A172 (cell line): ENCODE data around the gene MCF2L. TPM values are rescaled to one million over a fixed set of nuclear protein-coding genes. Genes with fewer than 3 reads are reported as not detected.
"Not testable (repeated sequence)": the region's sequence is repeated elsewhere in the genome, so short reads cannot be mapped to it uniquely, and the experiment has no call there.

Experiments
- DNase-seq: peaks from one replicate; pipeline ENCODE4 v3.0.0-alpha.2; 2015; ENCODE audit warnings: low spot score
- total RNA-seq: library from RNA; depleted of rRNA; stranded (reverse); fragments of >200 nt; shearing (Covaris generic); gene quantifications from 2 replicates; pipeline ENCODE4 v1.2.3, GENCODE V29; 2014; rRNA removed

Gene MCF2L, protein sequence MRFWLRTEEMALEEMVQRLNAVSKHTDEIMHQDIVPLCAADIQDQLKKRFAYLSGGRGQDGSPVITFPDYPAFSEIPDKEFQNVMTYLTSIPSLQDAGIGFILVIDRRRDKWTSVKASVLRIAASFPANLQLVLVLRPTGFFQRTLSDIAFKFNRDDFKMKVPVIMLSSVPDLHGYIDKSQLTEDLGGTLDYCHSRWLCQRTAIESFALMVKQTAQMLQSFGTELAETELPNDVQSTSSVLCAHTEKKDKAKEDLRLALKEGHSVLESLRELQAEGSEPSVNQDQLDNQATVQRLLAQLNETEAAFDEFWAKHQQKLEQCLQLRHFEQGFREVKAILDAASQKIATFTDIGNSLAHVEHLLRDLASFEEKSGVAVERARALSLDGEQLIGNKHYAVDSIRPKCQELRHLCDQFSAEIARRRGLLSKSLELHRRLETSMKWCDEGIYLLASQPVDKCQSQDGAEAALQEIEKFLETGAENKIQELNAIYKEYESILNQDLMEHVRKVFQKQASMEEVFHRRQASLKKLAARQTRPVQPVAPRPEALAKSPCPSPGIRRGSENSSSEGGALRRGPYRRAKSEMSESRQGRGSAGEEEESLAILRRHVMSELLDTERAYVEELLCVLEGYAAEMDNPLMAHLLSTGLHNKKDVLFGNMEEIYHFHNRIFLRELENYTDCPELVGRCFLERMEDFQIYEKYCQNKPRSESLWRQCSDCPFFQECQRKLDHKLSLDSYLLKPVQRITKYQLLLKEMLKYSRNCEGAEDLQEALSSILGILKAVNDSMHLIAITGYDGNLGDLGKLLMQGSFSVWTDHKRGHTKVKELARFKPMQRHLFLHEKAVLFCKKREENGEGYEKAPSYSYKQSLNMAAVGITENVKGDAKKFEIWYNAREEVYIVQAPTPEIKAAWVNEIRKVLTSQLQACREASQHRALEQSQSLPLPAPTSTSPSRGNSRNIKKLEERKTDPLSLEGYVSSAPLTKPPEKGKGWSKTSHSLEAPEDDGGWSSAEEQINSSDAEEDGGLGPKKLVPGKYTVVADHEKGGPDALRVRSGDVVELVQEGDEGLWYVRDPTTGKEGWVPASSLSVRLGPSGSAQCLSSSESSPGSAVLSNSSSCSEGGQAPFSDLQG
- 12.4 and 14.1 TPM in 2 replicates for total RNA-seq

DNA sequence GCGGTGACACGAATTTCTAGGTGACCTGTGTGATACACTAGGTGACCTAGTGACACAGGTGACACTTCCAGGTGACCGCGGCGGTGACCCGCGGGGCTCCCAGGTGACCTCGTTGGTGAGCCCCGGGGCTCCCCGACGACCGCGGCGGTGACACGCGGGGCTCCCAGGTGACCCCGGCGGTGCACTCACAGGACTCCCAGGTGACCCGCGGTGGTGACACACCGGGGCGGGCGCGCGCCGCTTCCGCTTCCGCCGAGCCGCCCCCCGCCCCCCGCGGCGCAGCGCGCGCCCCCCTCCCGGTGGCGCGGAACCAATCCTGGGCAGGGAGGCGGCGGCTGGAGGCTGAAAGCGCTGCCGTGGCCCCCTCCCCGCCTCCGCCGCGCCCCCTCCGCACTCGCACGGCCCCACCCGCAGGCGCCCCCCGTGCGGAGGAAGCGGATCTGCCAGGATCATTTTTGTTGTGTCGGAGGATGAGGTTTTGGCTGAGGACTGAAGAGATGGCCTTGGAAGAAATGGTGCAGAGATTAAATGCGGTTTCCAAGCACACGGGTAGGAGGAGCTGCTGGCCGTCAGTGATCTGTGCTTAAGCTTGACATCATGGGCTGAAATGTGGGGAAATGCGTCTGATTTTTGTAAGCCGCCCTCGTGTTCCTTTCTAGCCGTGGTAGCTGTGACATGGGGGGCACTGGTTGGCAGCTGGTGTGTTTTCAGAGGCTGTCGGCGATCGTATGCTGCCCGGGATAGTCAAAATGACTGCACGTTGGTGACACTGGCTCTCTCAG, at the start of gene MCF2L:
TSS of gene MCF2L (plus strand) at position 305 of the 782 bp plus-strand sequence. CDS start at position 471, 166 bp downstream.
- DNase-seq = peak; percentile 42

DNA sequence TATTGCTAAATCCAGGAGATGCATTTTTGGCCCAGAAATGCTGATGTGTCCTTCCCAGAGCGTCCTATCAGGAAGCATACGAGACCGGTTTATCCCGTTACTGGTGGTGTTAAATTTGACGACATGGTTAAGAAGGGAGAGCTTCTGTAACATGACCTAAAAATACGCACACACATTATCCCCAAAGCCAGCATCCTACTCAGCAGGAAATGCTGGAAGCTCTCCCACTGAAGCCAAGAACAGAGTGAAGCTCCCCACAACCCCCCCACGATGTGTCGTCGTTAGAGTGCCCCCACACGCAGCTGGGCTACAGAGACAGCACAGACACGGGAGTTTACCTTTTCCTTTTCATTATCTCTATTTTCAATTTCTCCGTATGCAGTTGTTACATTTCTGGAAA, 45.1 kb upstream of the MCF2L start:
- no peak for DNase-seq

DNA sequence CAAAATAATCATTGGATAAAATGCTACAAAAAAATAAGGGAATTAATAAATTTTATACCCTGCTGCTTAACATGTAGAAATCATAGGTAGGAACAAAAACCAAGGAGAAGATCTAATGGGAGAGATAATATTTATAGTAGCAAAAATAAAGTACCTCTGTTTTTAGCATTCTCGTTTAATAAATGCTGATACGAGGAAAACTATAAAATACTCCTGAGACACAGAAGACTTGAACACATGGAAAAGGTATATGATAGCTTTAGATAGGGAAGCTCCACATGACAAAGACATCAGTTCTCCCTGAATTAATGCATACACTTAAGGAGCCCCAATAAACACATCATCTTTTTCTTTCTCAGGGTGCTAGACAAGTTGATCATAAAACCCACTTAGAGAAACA, 44.6 kb upstream of the MCF2L start:
- DNase-seq = no peak

DNA sequence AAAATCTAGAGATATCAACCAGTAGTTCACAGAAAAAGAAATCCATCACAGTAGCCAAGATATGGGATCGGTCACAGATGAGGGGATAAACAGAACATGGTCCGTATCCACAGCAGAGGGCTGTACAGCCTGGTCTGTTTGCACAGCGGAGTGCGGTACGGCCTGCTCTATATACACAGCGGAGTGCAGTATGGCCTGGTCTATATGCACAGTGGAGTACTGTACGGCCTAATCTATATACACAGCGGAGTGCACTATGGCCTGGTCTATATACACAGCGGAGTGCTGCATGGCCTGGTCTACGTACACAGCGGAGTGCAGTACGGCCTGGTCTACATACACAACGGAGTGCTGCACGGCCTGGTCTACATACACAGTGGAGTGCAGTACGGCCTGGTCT, 43.0 kb upstream of the MCF2L start:
- DNase-seq = no peak

DNA sequence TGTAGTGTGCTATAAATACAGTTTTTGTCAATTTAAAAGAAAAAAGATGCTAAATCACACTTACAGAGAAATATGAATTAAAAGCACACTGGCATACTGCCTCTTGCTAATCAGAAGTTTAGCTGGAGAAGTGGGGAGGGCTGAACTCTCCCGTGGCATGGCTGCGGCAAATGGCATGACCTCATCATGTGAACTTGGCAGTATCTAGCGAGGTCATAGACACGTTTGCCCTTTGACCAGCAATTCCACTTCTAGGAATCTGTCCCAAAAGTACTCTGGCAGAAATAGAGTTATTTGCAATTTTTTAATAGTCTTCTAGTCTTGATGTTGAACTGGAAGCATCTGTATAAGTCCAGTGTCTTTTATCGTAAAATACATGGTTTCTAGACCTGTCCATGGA, 42.0 kb upstream of the MCF2L start:
- DNase-seq = no peak

DNA sequence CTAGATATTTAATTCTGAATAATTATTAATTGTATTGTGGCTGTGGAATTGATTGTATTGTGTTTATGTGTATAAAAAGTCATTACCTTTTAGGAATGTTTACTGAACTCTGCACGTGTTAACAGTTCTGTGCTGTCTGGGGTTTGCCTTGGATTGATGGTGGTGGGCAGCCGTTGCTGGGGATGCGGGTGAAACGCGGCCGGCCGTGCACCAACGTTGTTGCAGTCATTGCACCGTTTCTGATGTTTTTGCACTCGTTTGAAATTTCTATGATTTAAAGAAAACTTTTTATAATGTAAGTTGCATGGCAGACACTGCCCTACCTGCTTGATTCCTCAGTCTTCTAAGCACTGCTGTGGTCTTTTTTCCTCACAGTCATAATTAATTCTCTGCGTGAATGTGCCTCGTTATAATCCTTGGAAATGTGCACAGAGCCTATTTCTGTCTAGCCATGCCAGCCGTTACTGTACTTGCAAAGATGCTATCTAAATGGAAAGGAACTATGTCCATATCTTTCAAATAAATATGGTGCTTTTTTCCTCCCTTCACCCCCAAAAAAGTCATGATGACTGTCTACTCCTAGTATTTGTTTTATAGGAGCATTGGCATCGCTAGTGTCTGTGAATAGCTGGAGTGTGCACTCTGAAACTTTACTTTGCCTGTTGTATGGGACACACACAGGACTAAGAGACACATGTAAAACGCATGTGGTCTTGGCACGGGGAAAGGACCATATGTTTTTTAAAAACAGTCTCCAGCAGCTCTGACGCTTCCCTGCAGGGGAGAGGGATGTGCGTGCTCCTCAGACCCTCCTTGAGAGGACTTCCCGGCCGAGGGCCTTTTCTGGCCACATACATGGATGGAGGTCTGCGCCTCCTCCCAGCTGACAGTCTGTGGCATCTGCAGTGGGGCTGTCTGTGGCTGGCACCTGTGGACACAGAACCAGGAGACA, 40.7 kb upstream of the MCF2L start:
- no peak for DNase-seq

DNA sequence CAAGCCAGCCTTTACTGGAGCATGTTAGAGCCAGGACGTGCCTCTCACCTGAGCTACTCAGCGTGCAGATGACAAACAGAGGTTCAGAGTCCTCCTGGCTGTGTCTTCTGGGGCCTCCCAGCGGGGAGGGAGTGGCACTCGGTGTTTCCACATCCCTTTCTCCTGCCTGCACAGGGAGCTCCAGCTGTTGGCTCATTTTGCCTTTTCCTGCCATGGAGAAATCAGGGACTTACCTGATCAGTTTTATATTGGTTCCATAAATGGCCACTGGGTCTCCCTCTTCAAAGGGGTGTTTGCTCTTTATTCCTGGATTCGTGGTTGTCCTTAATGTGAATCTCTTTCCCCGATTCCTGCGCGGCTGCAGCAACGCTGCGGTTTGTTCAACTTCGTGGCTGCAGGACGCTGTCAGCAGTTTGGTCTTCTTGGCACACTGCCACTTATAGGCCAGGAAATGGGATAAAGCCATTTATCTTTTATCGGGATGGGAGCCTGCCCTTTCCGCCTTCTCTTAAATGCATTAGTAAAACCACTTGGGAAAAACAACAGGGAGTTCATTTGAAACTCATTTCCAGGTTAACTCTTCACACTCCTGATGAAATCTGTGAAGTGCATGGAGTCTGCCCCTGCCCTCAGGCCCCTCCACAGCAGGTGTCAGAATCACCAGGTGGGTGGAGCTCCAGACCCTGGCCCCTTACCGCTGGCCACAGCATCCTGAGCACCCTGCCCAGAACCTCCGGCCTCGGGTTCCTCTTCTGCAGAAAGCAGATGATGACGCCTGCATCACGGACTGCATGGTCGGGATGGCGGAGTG, 39.8 kb upstream of the MCF2L start:
- peak; percentile 57 for DNase-seq

DNA sequence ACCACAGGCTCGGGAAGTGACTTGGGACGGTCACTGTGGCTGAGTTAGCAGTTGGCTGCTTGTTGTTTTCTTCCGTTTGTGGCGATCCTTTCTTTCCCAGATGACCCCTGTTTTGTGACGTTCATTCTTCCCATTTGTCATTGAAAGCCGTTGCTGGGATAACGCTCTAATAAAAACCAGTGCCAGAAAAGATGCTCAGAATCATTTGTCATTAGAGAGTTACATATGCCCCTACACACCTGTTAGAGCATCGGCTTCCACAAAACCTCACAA, 39.3 kb upstream of the MCF2L start:
- DNase-seq = peak; percentile 6

DNA sequence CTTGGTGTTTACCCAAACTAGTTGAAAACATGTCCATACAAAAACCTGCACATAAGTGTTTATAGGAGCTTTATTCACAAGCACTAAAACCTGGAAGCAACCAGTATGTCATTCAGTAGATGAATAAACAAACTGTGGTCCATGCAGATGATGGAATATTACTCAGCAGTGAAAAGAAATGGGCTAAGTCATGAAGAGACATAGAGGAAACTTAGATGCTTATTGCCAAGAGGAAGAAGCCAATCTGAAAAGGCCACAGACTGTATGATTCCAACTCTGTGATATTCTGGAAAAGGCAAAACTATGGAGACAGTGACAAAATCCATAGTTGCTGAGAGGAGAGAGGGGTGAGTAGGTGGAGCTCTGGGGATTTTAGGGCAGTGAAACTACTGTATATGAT, 38.8 kb upstream of the MCF2L start:
- DNase-seq = no peak

DNA sequence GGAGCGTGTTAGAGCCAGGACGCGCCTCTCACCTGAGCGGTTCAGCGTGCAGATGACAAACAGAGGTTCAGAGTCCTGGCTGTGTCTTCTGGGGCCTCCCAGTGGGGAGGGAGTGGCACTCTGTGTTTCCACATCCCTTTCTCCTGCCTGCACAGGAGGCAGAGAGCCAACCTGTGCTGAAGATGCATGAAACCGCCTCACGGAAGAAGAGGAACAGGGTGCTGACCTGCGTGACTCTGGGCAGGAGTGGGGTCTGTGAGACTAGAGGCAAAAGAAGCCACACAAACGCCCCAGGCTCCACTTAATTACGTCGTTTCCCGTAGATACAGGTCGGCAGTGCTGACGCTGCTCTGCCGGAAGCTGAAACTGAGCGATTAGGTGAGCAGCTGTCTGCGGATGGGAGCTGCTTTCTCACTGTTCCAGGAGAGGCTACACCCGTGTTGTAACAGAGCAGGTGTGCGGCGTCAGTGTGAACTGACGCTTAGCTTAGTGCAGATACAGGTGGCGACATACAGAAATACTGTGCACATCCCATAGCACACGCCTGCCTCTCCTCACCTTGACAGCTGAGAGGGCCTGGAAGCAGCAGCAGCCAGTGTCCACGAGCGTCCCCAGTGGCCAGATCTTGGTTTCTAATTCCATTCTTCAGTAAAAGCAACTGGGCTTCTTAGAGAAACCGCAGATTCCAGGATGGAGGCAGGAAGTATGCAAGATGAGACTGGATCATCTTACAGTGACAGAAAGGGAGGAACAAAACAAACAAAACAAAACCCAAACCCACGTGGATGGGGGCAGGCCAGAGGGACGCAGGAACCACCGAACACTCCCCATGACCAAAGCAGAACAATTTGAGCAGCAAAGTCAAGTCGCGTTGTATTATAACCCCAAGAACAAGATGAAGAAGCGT, 37.7 kb upstream of the MCF2L start:
- DNase-seq = peak; percentile 51

DNA sequence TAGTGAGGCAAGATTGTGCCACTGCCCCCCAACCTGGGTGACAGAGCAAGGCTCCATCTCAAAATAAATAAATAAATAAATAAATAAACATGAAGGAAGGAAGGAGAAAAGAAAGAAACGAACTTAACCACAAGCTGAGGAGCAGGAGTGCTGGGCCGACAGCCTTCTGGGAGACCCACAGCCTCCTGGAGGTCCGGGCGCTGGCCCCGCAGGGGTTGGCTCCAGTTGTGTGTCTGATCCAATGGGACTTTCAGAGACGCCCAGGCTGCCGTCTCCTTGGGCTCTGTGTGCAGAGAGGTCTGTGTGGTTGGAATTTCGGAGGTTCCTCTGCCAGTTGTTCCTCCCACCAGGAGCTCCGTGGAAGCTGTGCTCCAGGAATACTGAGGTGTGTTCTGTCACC, 36.0 kb upstream of the MCF2L start:
- DNase-seq = no peak

DNA sequence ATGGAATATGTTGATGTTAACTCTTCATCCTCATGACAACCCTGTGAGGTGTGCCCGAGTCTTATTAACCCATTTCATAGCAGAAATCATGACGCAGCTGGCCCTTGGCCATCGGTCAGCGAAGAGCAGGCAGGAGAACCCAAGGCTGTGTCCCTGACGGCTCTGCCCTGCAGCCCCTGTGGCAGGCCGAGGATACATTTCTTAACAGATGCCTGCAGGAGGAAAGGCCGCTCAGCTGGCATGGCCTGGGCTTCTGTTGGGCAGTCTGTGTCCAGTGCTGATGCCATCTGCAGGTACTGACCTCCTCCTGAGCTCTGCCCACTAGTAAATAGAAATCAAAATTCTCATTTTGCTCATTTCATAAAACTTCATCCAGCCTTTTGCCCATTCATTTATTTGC, 35.4 kb upstream of the MCF2L start:
- no peak for DNase-seq

DNA sequence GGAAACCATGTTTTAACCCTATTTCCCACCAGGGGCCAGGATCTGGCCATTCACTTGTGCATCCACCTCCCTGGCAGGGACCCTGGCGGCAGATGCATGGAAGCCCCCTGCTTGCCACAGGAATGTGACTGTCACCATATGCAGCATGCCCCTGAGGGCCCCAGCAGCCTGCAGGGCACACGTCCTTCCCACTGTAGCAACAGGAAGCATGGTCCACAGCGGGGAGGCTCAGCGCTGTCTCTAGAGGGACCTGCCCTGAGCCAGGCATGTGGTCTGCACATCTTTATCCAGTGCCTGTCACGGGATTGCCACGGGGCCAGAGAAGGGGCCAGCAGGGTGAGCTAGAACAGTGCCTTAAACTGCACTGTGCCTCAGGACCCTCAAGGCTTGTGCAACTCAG, 34.9 kb upstream of the MCF2L start:
- no peak for DNase-seq

DNA sequence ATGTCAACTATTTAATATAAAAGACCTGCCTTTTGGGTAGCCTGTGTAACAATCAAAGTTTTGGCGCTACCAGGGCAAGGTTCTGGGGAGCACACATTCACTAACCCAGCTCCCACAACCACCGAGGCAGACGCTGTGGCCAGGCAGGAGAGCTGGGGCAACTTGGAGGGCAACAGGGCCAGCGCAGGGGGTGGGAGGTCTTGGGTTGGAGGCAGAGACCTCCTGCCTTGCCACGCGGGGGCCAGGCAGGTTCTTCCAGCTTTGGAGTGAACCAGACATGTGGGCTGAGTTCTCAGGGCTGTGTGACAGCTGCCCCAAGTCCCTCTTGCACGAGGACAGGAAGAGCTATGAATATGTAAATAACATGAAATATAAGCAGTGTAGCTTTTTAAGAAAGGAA, 30.3 kb upstream of the MCF2L start:
- no peak for DNase-seq

DNA sequence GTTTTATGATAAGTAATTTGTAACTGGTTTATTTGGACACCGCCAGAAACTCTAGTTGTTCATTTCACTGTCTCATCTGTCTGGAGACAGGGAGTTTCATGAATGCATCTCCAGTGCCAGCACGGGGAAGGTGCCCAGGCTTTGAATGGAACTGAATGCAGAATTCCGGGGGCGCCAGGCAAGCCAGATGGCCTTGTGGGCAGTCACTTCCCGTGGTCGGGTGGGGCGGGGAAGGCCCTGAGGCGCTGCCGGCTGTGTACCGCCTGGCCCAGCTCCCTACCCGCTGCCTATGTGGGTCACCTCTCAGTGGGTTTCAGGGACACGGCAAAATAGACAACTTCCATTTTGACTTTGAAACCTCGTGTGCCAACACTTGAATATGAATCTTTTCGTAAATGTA, 28.8 kb upstream of the MCF2L start:
- DNase-seq = no peak

DNA sequence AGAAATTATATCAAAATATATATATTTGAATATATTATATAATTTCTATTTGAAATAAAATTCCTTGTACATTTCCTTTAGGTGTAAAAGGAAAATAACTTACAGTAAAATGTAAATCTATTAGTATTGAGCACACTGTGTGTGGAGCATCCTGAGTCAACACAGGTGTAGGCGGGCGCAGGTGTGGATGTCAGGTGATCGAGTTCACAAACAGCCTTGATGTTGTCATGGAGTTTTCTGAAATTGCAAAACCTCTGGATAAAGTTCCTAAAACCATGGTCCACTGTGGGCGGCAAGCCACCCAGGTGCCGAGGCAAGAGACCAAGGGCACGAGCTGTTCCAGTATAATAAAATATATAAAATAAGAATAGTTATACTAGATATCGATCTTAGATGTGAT, 27.7 kb upstream of the MCF2L start:
- DNase-seq = no peak

DNA sequence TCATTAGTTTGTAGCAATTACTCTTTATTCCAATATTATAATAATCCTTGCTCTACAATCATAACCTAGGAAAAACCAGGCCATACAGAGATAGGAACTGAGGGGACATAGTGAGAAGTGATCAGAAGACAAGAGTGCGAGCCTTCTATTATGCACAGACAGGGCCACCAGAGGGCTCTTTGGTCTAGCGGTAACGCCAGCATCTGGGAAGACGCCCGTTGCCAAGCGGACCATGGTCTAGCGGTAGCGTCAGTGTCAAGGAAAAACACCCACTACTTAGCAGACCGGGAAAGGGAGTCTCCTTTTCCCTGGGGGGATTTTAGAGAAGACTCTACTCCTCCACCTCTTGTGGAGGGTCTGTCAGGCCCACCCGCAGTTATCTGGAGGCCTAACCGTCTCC, 27.2 kb upstream of the MCF2L start:
- DNase-seq = not testable (repeated sequence)

DNA sequence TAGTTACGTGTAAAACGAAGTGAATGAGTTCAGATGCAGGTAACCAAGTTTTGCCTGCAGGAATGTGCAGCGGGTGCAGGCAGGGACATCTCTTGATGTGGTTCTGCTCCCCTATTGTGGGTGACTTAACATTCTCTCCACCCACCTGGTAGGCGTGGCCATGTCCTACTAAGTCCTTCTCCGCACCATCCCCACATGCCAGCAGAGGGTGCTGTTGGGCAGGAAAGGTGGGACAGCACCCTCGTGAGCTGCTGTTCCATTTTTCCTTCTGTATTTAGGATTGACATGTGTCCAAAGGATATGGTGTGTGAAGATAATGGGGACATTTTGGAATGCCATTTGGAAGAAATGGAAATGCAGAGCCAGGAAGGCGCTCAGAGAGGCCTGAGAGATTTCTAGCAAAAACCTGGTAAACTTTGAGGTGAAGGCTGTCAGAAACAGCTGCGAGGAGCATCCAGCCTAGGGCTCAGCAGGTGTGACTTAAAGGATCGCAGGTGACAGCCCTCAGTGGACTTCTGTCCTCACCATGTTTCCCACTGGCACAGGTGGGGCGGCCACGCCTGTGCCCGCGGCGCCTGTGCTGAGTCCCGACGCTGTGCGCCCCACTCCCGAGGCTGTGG, 26.2 kb upstream of the MCF2L start:
- DNase-seq = peak; percentile 93
